H9 (cell line): ENCODE results near the gene ADM. TPM values are rescaled to one million over a fixed set of nuclear protein-coding genes. Genes with fewer than 3 reads are reported as not detected.

Experiments
- DNase-seq: peaks from one replicate; pipeline ENCODE4 v3.0.0-alpha.2; 2017
- H2AFZ ChIP-seq: one replicate; pipeline ENCODE4 v1.6.1; 2013; ENCODE audit warnings: mild to moderate bottlenecking, low read length, control low read depth, moderate library complexity
- H2AK5ac ChIP-seq: 2 replicates; pipeline ENCODE4 v1.6.1; 2013; ENCODE audit warnings: low read length, control low read depth, mixed read lengths; ENCODE audit not compliant: insufficient read length
- H2BK120ac ChIP-seq: one replicate; pipeline ENCODE4 v1.6.1; 2013; ENCODE audit warnings: low read depth, mild to moderate bottlenecking, low read length, control low read depth, inconsistent platforms; ENCODE audit not compliant: poor library complexity, severe bottlenecking
- H2BK12ac ChIP-seq: 2 replicates; pipeline ENCODE4 v1.6.1; 2013; ENCODE audit warnings: low read length, control low read depth, mixed read lengths, low read depth; ENCODE audit not compliant: insufficient read length
- H2BK15ac ChIP-seq: 2 replicates; pipeline ENCODE4 v1.6.1; 2013; ENCODE audit warnings: low read depth, low read length, control low read depth
- H2BK20ac ChIP-seq: one replicate; pipeline ENCODE4 v1.6.1; 2013; ENCODE audit warnings: low read depth, mild to moderate bottlenecking, low read length, control low read depth, inconsistent platforms; ENCODE audit not compliant: poor library complexity, severe bottlenecking
- H2BK5ac ChIP-seq: 2 replicates; pipeline ENCODE4 v1.6.1; 2013; ENCODE audit warnings: low read length, control low read depth, mixed read lengths; ENCODE audit not compliant: insufficient read length
- H3K14ac ChIP-seq: 2 replicates; pipeline ENCODE4 v1.6.1; 2013; ENCODE audit warnings: low read length, control low read depth; ENCODE audit not compliant: insufficient read depth
- H3K18ac ChIP-seq: 2 replicates; pipeline ENCODE4 v1.6.1; 2013; ENCODE audit warnings: low read depth, mild to moderate bottlenecking, mixed read lengths, low read length, control low read depth; ENCODE audit not compliant: insufficient read length
- H3K23ac ChIP-seq: 2 replicates; pipeline ENCODE4 v1.6.1; 2013; ENCODE audit warnings: low read length, control low read depth, mixed read lengths, low read depth; ENCODE audit not compliant: insufficient read length
- H3K23me2 ChIP-seq: 2 replicates; pipeline ENCODE4 v1.6.1; 2013; ENCODE audit warnings: low read depth, mild to moderate bottlenecking, mixed read lengths, low read length, control low read depth; ENCODE audit not compliant: insufficient read length, poor library complexity, severe bottlenecking
- H3K27ac ChIP-seq: 2 replicates; pipeline ENCODE4 v1.5.1; 2013; ENCODE audit warnings: low read length, control low read depth, mixed read lengths, low read depth; ENCODE audit not compliant: insufficient read length
- H3K27me3 ChIP-seq: 2 replicates; pipeline ENCODE4 v1.6.1; 2013; ENCODE audit warnings: low read length, control low read depth, inconsistent platforms; ENCODE audit not compliant: insufficient read depth
- H3K4ac ChIP-seq: 2 replicates; pipeline ENCODE4 v1.6.1; 2013; ENCODE audit warnings: low read depth, mild to moderate bottlenecking, control low read depth, inconsistent platforms, low read length, moderate library complexity
- H3K4me1 ChIP-seq: 2 replicates; pipeline ENCODE4 v1.6.1; 2013; ENCODE audit warnings: low read length, control low read depth, inconsistent platforms; ENCODE audit not compliant: insufficient read depth
- H3K4me2 ChIP-seq: 2 replicates; pipeline ENCODE4 v1.6.1; 2013; ENCODE audit warnings: low read length, control low read depth, mixed read lengths; ENCODE audit not compliant: insufficient read length, insufficient read depth
- H3K56ac ChIP-seq: 2 replicates; pipeline ENCODE4 v1.6.1; 2013; ENCODE audit warnings: low read depth, mild to moderate bottlenecking, mixed read lengths, low read length, control low read depth; ENCODE audit not compliant: insufficient read length
- H3K79me1 ChIP-seq: 2 replicates; pipeline ENCODE4 v1.6.1; 2013; ENCODE audit warnings: low read depth, mild to moderate bottlenecking, moderate library complexity, low read length, control low read depth, inconsistent platforms; ENCODE audit not compliant: insufficient read depth, poor library complexity, severe bottlenecking
- H3K79me2 ChIP-seq: 2 replicates; pipeline ENCODE4 v1.6.1; 2013; ENCODE audit warnings: low read length, control low read depth, inconsistent platforms; ENCODE audit not compliant: insufficient read depth
- H3K9ac ChIP-seq: 2 replicates; pipeline ENCODE4 v1.6.1; 2013; ENCODE audit warnings: low read length, control low read depth, mixed read lengths; ENCODE audit not compliant: insufficient read length; ENCODE audit errors: extremely low read depth
- H3K9me3 ChIP-seq: one replicate; pipeline ENCODE4 v1.6.1; 2013; ENCODE audit warnings: low read depth, low read length, inconsistent platforms; ENCODE audit not compliant: control insufficient read depth
- H3T11ph ChIP-seq: one replicate; pipeline ENCODE4 v1.6.1; 2013; ENCODE audit warnings: mild to moderate bottlenecking, low read length, control low read depth, inconsistent platforms
- H4K20me1 ChIP-seq: one replicate; pipeline ENCODE4 v1.6.1; 2013; ENCODE audit not compliant: control insufficient read depth, insufficient read length, insufficient read depth
- H4K5ac ChIP-seq: 2 replicates; pipeline ENCODE4 v1.6.1; 2013; ENCODE audit warnings: low read depth, mild to moderate bottlenecking, mixed read lengths, low read length, control low read depth; ENCODE audit not compliant: insufficient read length
- H4K8ac ChIP-seq: replicated peaks from 2 replicates; pipeline ENCODE4 v1.6.1; 2013; ENCODE audit warnings: low read length, control low read depth, mixed read lengths, low read depth; ENCODE audit not compliant: insufficient read length
- H4K91ac ChIP-seq: 2 replicates; pipeline ENCODE4 v1.6.1; 2013; ENCODE audit warnings: low read depth, mild to moderate bottlenecking, moderate library complexity, mixed read lengths, low read length, control low read depth; ENCODE audit not compliant: insufficient read length
- H3K27ac Mint-ChIP-seq, 3 experiments: 2 replicates in 2 of 3; 3 replicates in 1 of 3; pipeline ENCODE4 v1.8.0; 2020 to 2021; ENCODE audit warnings: mixed read lengths in 3 of 3, mild to moderate bottlenecking in 1 of 3, moderate library complexity in 1 of 3
- H3K27me3 Mint-ChIP-seq: 2 replicates; pipeline ENCODE4 v1.8.0; 2021; ENCODE audit warnings: low read depth, mild to moderate bottlenecking, moderate library complexity, mixed read lengths
- H3K36me3 Mint-ChIP-seq, 3 experiments: 2 replicates in 2 of 3; 3 replicates in 1 of 3; pipeline ENCODE4 v1.8.0; 2020 to 2021; ENCODE audit warnings: low read depth in 3 of 3, mixed read lengths in 3 of 3; ENCODE audit not compliant: insufficient read depth in 1 of 3
- H3K4me1 Mint-ChIP-seq, 2 experiments: 2 replicates each; pipeline ENCODE4 v1.8.0; 2020; ENCODE audit warnings: mixed read lengths in 2 of 2
- H3K4me3 Mint-ChIP-seq, 2 experiments: 2 replicates in 1 of 2; 3 replicates in 1 of 2; pipeline ENCODE4 v1.8.0; 2020 to 2021; ENCODE audit warnings: mild to moderate bottlenecking in 2 of 2, mixed read lengths in 2 of 2, moderate library complexity in 1 of 2
- H3K9me3 Mint-ChIP-seq, 2 experiments: 2 replicates in 1 of 2; 3 replicates in 1 of 2; pipeline ENCODE4 v1.8.0; 2020; ENCODE audit warnings: mild to moderate bottlenecking in 2 of 2, mixed read lengths in 2 of 2, moderate library complexity in 1 of 2
- WGBS: extraction: QIAGEN DNeasy Blood & Tissue Kit; methylation state at CpG from one replicate; pipeline ENCODE4 v1.1.7; 2013; ENCODE audit warnings: missing lambda C conversion rate, low lambda C conversion rate, mixed read lengths; ENCODE audit not compliant: insufficient read length; ENCODE audit errors: extremely low coverage; 5-methylcytosine and 5-hydroxymethylcytosine counted together
- total RNA-seq: library from RNA; stranded (reverse); gene quantifications from 2 replicates; pipeline ENCODE4 v1.2.1, GENCODE V29; 2021
- TF ChIP-seq, protein P1 (sequence below): fragments of 200-600 bp; sonication (generic); conservative IDR thresholded peaks from 3 replicates; pipeline ENCODE4 v1.8.0; 2021; ENCODE audit warnings: antibody characterized with exemption, mild to moderate bottlenecking

Gene ADM
- total RNA-seq, 1 experiment from 2014 or later, result 99.1 TPM

- Histone ChIP-seq H4K5ac (no peak overlapping the region), H3K18ac (no peak overlapping the region), H3T11ph (no peak overlapping the region), H4K91ac (no peak overlapping the region), H2BK15ac (no peak overlapping the region; the same call in 1 of the 2 replicates), H3K9me3 (no peaks in the 10 kb centered on the region), H3K4ac (no peak overlapping the region), H3K23me2 (peaks cover 8% of the 10 kb centered on the region), H3K79me2 (peaks cover 7% of the 10 kb centered on the region; the same call in 1 of the 2 replicates), H3K23ac (no peak overlapping the region), H3K27me3 (no peaks in the 10 kb centered on the region), H4K20me1 (no peaks in the 10 kb centered on the region), H2BK20ac (no peak overlapping the region), H2AK5ac (no peak overlapping the region), H3K56ac (no peak overlapping the region), H2BK12ac (no peak overlapping the region), H3K79me1 (no peaks in the 10 kb centered on the region), H3K9ac (no peak overlapping the region), H3K4me1 (peaks cover 9% of the 10 kb centered on the region; the same call in 1 of the 2 replicates), H4K8ac (no peak overlapping the region), H3K14ac (no peak overlapping the region), H3K27ac (no peak overlapping the region), H2BK120ac (no peak overlapping the region), H3K4me2 (no peak overlapping the region), H2AFZ (no peak overlapping the region), H2BK5ac (no peak overlapping the region)
- H3K4me3 Mint-ChIP-seq, result peak overlapping the region; percentile 2 to 86
- peaks cover 0 to 4% (median 3%) of the 10 kb centered on the region in 3 experiments; a peak in 4 of 7 replicates for H3K36me3 Mint-ChIP-seq
- no peaks in the 10 kb centered on the region; the same call in 1 of the 2 replicates for H3K27me3 Mint-ChIP-seq
- no CpG with 5 or more reads among the region's 17 CpGs for WGBS
- TF ChIP-seq, protein P1, sequence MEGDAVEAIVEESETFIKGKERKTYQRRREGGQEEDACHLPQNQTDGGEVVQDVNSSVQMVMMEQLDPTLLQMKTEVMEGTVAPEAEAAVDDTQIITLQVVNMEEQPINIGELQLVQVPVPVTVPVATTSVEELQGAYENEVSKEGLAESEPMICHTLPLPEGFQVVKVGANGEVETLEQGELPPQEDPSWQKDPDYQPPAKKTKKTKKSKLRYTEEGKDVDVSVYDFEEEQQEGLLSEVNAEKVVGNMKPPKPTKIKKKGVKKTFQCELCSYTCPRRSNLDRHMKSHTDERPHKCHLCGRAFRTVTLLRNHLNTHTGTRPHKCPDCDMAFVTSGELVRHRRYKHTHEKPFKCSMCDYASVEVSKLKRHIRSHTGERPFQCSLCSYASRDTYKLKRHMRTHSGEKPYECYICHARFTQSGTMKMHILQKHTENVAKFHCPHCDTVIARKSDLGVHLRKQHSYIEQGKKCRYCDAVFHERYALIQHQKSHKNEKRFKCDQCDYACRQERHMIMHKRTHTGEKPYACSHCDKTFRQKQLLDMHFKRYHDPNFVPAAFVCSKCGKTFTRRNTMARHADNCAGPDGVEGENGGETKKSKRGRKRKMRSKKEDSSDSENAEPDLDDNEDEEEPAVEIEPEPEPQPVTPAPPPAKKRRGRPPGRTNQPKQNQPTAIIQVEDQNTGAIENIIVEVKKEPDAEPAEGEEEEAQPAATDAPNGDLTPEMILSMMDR, result no peak
- H3K27ac Mint-ChIP-seq, result no peak overlapping the region; a peak in 1 of 7 replicates
- peaks cover 43 to 48% of the 10 kb centered on the region in 2 experiments for H3K4me1 Mint-ChIP-seq
- DNase-seq, result no peak
- no peaks in the 10 kb centered on the region; a peak in 1 of 5 replicates for H3K9me3 Mint-ChIP-seq
These were observed 12.9 kb upstream of the ADM start for GRCh38 chr11:10291801-10292638.
